Measurements from ENCODE around the gene ROR1. TPM values are rescaled to one million over a fixed set of nuclear protein-coding genes. Genes with fewer than 3 reads are reported as not detected.

ROR1 gene
- total RNA-seq, 1 donor = 52.5 TPM

DNA sequence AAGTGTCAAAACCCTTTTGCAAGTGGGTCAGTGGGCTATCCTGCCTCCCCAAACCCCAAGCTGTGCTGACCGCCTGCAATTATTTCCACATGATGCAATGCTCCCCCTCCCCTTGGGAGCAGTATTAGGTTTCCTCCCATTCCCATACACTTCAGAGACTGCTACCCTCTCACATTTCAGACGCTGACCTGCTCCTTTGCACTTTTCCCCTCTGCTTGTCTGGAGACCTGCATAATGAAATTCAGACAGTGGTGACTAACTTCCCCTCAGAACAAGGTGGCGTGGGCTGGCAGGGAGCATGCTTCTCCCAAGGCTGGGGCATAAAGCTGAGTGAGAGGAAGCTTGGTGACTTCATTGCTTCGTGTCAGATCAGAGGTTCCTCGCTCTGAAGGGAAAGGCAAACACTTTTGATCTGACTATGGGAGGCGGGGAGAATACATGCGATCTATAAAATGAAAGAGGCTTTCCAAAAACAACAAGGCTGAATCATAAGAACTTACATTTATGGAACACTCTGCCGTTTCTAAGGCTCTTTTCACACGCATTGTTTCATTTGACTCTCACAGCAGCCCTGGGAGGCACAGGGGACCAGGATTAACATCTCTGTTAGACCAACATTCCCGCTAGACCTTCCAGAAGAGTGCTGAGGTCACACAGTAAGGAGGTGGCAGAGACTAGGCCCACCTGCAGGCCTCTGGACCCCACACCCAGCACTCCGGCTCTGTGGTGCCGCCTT is 27.5 kb upstream of the ROR1 start:
- H3K79me2 ChIP-seq (ENCODE audit: insufficient read depth, low read length) = no peaks in the 10 kb centered on the region
- H3K36me3 ChIP-seq (ENCODE audit: insufficient read depth, low read length) = no peaks in the 10 kb centered on the region
- TF ChIP-seq, protein P1, sequence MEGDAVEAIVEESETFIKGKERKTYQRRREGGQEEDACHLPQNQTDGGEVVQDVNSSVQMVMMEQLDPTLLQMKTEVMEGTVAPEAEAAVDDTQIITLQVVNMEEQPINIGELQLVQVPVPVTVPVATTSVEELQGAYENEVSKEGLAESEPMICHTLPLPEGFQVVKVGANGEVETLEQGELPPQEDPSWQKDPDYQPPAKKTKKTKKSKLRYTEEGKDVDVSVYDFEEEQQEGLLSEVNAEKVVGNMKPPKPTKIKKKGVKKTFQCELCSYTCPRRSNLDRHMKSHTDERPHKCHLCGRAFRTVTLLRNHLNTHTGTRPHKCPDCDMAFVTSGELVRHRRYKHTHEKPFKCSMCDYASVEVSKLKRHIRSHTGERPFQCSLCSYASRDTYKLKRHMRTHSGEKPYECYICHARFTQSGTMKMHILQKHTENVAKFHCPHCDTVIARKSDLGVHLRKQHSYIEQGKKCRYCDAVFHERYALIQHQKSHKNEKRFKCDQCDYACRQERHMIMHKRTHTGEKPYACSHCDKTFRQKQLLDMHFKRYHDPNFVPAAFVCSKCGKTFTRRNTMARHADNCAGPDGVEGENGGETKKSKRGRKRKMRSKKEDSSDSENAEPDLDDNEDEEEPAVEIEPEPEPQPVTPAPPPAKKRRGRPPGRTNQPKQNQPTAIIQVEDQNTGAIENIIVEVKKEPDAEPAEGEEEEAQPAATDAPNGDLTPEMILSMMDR (IDR thresholded peaks at IDR 0.05; ENCODE audit: extremely low read depth, low read depth, low read length) = no peak
- peak overlapping the region; percentile 26 for H3K4me3 ChIP-seq (ENCODE audit: insufficient read depth, low read length)
- H3K9me3 ChIP-seq (ENCODE audit: low read depth, low read length) = no peaks in the 10 kb centered on the region
- peak overlapping the region; percentile 65 for H2AFZ ChIP-seq (ENCODE audit: low read length)
- peak; percentile 86 for DNase-seq (ENCODE audit: insufficient read length, low spot score, missing footprints)
- H4K20me1 ChIP-seq (ENCODE audit: insufficient read depth, low read length) = no peaks in the 10 kb centered on the region
- no peaks in the 10 kb centered on the region for H3K27me3 ChIP-seq (ENCODE audit: insufficient read depth, low read length)
- peak overlapping the region; percentile 97 for H3K27ac ChIP-seq (ENCODE audit: low read depth, low read length)
- peaks cover 36% of the 10 kb centered on the region for H3K4me1 ChIP-seq (ENCODE audit: insufficient read depth, low read length)
- peak overlapping the region; percentile 71 for H3K4me2 ChIP-seq (ENCODE audit: insufficient read depth, low read length)

- Histone ChIP-seq H3K27me3 (ENCODE audit: insufficient read depth, low read length) (no peaks in the 10 kb centered on the region), H3K27ac (ENCODE audit: low read depth, low read length) (peak overlapping the region; percentile 97), H3K4me2 (ENCODE audit: insufficient read depth, low read length) (no peak overlapping the region), H2AFZ (ENCODE audit: low read length) (no peak overlapping the region), H4K20me1 (ENCODE audit: insufficient read depth, low read length) (no peaks in the 10 kb centered on the region), H3K4me1 (ENCODE audit: insufficient read depth, low read length) (peaks cover 40% of the 10 kb centered on the region), H3K36me3 (ENCODE audit: insufficient read depth, low read length) (no peaks in the 10 kb centered on the region), H3K4me3 (ENCODE audit: insufficient read depth, low read length) (no peak overlapping the region), H3K9me3 (ENCODE audit: low read depth, low read length) (no peaks in the 10 kb centered on the region), H3K79me2 (ENCODE audit: insufficient read depth, low read length) (no peaks in the 10 kb centered on the region)
- TF ChIP-seq, protein P1 (IDR thresholded peaks at IDR 0.05; ENCODE audit: extremely low read depth, low read depth, low read length) = no peak
- no peak for DNase-seq (ENCODE audit: insufficient read length, low spot score, missing footprints)
Measured at GRCh38 chr1:63747445-63747844, 26.4 kb upstream of the ROR1 start.

DNA sequence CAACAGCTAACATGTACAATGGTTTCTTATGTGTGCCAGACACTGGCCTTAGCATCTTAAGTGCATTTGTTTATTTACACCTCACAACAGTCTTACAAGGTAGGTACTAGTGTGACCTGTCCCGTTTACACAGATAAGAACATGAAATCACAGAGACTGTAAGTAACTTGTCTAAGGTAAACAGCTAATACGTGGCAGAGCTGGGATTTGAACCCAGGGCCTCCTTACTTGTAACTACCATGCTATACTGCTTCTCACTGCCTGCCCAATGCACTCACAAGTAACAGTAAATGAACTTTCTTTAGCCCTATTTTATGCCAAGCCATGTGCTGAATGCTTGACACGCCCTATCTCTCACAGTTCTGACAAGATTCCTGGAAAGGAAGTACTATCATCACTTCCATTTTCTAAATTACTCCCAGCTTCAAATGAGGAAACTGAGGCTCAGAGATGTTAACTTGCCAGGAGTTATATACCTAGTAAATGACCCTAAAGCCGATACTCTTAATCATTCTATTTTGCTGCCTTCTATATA is 25.7 kb upstream of the ROR1 start:
- DNase-seq (ENCODE audit: insufficient read length, low spot score, missing footprints) = no peak
- Histone ChIP-seq H3K79me2 (ENCODE audit: insufficient read depth, low read length) (no peaks in the 10 kb centered on the region), H3K4me2 (ENCODE audit: insufficient read depth, low read length) (no peak overlapping the region), H3K4me3 (ENCODE audit: insufficient read depth, low read length) (no peak overlapping the region), H3K27me3 (ENCODE audit: insufficient read depth, low read length) (no peaks in the 10 kb centered on the region), H3K4me1 (ENCODE audit: insufficient read depth, low read length) (peaks cover 40% of the 10 kb centered on the region), H3K9me3 (ENCODE audit: low read depth, low read length) (no peaks in the 10 kb centered on the region), H4K20me1 (ENCODE audit: insufficient read depth, low read length) (no peaks in the 10 kb centered on the region), H2AFZ (ENCODE audit: low read length) (no peak overlapping the region), H3K36me3 (ENCODE audit: insufficient read depth, low read length) (no peaks in the 10 kb centered on the region), H3K27ac (ENCODE audit: low read depth, low read length) (peak overlapping the region; percentile 97)
- TF ChIP-seq, protein P1 (IDR thresholded peaks at IDR 0.05; ENCODE audit: extremely low read depth, low read depth, low read length) = no peak

DNA sequence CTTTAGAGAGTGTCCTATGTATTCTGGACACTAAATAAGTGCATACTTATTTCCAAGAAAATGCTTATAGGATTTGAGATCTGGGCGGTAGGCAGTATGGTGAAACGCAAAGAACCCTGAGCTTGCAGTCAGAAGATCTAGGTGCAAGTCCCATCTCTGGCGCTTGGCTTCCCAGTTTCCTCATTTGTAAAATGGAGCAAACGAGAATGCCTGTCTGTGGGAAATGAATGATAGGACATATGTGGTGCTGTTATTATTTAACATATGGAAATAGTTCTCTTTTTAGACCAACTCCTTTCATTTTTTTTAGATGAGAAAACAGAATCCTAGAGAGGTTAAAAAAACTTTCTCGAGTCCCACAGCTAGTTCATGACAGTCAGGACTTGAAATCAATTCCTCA is 25.2 kb upstream of the ROR1 start:
- Histone ChIP-seq H3K4me2 (ENCODE audit: insufficient read depth, low read length) (no peak overlapping the region), H2AFZ (ENCODE audit: low read length) (no peak overlapping the region), H3K4me3 (ENCODE audit: insufficient read depth, low read length) (no peak overlapping the region), H4K20me1 (ENCODE audit: insufficient read depth, low read length) (no peaks in the 10 kb centered on the region), H3K27ac (ENCODE audit: low read depth, low read length) (no peak overlapping the region), H3K4me1 (ENCODE audit: insufficient read depth, low read length) (peaks cover 40% of the 10 kb centered on the region), H3K79me2 (ENCODE audit: insufficient read depth, low read length) (no peaks in the 10 kb centered on the region), H3K27me3 (ENCODE audit: insufficient read depth, low read length) (no peaks in the 10 kb centered on the region), H3K9me3 (ENCODE audit: low read depth, low read length) (no peaks in the 10 kb centered on the region), H3K36me3 (ENCODE audit: insufficient read depth, low read length) (no peaks in the 10 kb centered on the region)
- TF ChIP-seq, protein P1 (IDR thresholded peaks at IDR 0.05; ENCODE audit: extremely low read depth, low read depth, low read length) = no peak
- no peak for DNase-seq (ENCODE audit: insufficient read length, low spot score, missing footprints)

All from osteoblast (primary cell).